Upper lobe of left lung (tissue), 4 donors: ENCODE results near the gene OR5AU1.

Experiments used
- CTCF ChIP-seq, 6 experiments: fragments of 450-650 bp in 4 of 6; fragments of 200-600 bp in 2 of 6; sonication (generic) in 2 of 6; IDR thresholded peaks; one replicate each; pipeline ENCODE4 v1.5.1; 2016 to 2019; ENCODE audit warnings: antibody characterized with exemption in 6 of 6
- POLR2A ChIP-seq, 4 donors: fragments of 450-650 bp; IDR thresholded peaks; one replicate each; pipeline ENCODE4 v1.5.1; 2016 to 2017; ENCODE audit warnings: antibody characterized with exemption in 4 of 4, mild to moderate bottlenecking in 2 of 4
- POLR2AphosphoS5 ChIP-seq, 2 donors: sonication (generic); formaldehyde crosslinking; IDR thresholded peaks; one replicate each; pipeline ENCODE4 v1.5.1; 2017; ENCODE audit warnings: antibody characterized with exemption in 2 of 2

DNA sequence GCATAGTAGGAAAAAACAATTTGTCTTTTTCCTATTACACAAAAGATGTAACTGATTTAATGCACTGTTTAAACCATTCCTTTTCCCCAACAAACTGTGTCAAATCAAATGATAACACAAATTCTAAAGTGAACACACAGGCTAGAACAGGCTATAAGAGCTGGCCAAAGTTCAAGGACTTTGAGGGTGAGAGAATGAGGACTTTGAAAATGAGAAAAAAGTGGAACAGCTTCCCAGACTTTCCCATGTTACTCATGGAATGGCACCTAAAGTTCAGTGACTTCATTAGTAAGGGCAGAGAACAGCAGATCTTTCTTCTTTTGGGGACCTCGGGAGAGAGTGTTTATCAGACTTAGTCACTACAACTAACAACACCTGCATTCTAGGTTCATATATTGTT is 32.4 kb downstream of the OR5AU1 start:
- TF ChIP-seq POLR2AphosphoS5 (IDR thresholded peaks at IDR 0.05) (no peak), CTCF (IDR thresholded peaks at IDR 0.05) (no peak), POLR2A (IDR thresholded peaks at IDR 0.05) (no peak)
